Cerebellar nuclear complex (tissue), 1 donor: ENCODE data around the gene CACNA1B.
"Not testable (repeated sequence)": the region's sequence is repeated elsewhere in the genome, so short reads cannot be mapped to it uniquely, and the experiment has no call there.

ENCODE experiments used
- DNase-seq, 2 experiments: peaks; one replicate each; lab custom pipeline; 2025; lab: John Stamatoyannopoulos, UW

Gene CACNA1B

GRCh38 chr9:137877506-137878122 is at the start of gene CACNA1B:
Gene CACNA1B (plus strand): TSS chr9:137877782. CDS start chr9:137877934, 152 bp downstream.
- not testable (repeated sequence) for DNase-seq

DNA sequence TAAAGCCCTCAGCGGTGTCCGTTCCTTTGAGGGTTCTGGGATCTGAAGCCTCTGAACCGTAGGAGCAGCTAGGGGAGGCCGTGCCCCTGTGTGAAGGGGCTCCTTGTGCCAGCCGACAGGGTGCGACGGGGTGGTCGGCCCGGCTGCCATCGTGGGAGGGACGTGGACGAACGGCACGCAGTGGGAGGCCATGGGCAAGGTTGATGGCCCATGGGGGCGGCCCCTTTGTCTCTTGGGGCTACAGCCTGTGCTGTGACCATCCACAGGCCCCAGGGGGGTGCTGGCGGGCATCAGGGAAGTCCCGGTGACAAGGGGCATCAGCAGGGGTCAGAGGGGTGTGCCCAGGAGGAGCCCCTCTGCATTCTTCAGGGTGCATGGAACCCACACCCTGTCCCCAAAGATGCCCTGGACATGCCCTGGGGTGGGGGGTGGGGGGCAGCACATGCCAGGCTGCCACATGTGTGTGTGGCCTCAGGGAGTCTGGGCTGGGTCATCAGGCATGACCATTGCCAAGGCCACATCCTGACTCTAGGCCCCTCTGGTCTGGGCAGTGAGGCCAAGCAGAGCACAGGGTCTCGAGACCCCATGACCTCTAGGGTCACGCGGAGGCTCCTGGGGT is 49.6 kb upstream of the CACNA1B start:
- DNase-seq = no peak

GRCh38 chr9:137828527-137829259 is 48.9 kb upstream of the CACNA1B start:
- no peak for DNase-seq

- DNase-seq = no peak
Measured at GRCh38 chr9:137829260-137829996, 48.2 kb upstream of the CACNA1B start.

GRCh38 chr9:137832191-137832700 is 45.3 kb upstream of the CACNA1B start:
- no peak for DNase-seq

GRCh38 chr9:137832830-137833590 is 44.6 kb upstream of the CACNA1B start:
- no peak for DNase-seq

- no peak for DNase-seq
Measured at GRCh38 chr9:137833721-137834613, 43.6 kb upstream of the CACNA1B start.

GRCh38 chr9:137834846-137835546 is 42.6 kb upstream of the CACNA1B start:
- no peak for DNase-seq

- no peak for DNase-seq
Measured at GRCh38 chr9:137836151-137836830, 41.3 kb upstream of the CACNA1B start.

GRCh38 chr9:137836831-137837241 is 40.7 kb upstream of the CACNA1B start:
- DNase-seq = no peak

DNA sequence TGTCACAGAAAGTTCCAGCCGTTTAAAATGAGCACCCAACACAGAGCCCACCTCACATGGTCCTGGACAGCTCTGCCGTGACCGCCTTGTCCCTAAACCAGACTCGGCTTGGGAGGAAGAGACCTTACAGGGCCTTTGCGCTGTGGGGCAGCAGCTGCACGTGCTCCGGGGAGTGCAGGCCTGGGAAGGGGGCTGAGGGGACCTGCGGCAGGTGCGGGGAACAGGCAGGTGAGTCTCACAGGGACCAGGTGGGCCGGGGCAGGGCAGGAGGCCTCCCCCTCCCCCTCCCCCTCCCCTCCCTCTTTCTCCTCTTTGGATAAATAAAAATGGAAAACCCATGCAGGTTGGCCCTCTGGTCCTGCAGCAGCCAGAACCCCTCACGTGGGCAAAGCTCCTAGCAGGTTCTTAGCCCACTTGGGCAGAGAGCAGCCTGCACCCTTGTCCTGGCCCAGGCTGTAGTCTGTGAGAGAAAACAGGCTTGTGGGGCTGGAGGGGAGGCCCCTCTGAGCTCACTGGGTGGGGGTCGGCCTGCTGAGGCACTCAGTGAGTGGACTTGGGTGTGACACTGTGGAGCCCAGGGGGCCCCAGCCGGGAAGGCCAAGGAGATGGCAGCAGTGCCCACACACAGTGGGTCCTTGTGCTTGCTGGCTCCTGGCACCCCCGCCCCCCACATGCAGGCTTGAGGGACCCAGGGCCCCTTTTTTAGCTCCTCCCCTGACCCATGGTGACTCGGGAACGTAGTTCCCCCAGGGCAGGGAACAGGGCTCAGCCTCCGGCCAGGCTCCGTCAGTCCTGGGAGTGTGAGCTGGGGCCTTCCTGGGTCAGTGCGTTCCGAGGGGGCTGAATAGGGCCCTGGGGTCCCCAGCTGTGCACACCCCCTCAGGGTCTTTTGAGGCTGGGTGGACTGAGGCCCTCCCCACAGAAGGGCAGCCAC is 40.0 kb upstream of the CACNA1B start:
- DNase-seq = no peak

GRCh38 chr9:137838576-137838975 is 39.0 kb upstream of the CACNA1B start:
- DNase-seq = no peak

- DNase-seq = no peak
Measured at GRCh38 chr9:137843355-137843754, 34.2 kb upstream of the CACNA1B start.

GRCh38 chr9:137851516-137852267 is 25.9 kb upstream of the CACNA1B start:
- no peak for DNase-seq

- no peak for DNase-seq
Measured at GRCh38 chr9:137853392-137853995, 24.1 kb upstream of the CACNA1B start.

DNA sequence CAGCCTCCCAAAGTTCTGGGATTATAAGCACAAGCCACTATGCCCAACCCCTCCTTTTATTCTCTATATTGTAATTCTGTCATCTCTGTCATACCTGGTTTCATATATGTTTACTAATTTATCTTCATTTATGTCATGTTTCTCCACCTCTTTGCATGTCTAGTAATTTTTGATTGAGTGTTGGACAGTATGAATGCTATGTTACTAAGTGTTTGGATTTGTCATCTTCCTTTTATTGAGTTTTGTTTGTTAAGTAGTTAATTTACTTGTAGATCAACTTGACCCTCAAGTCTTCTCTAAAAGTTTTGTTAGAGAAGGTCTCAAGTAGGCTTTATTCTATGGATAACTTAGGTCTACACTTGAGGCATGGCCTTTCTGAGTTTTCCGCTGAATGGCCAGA is 17.2 kb upstream of the CACNA1B start:
- DNase-seq = no peak

DNA sequence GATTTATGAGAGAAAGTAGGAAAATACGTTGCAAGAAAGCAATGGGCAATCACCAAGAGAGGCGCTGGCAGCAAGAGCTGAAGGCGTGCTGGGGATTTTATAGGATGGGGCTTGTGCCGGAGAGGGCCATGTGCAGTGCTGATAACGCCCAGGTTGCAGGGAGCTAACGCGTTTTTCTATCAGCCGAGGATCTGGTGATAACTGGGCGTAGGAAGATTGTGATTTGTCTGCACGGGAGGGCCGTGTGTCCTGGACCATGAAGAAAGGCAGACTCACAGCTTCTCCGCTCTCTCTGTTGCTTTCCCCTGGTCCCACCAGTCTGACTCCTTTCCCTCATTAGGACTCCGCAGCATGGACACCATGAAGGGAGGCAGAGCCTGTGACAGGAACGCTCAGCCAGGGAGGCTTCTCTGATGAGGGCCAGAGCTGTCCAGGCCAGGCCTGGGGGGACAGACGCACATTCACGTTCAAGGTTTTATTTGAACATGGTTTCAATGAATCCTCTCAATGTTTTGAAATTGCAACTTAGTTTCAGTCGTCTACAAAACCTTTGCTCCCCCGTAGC is 11.9 kb upstream of the CACNA1B start:
- no peak for DNase-seq
